Stimulated activated CD4-positive, alpha-beta T cell treated with anti-CD3 and anti-CD28 coated beads, TNF-alpha, amount 100 ng/mL, for 4 hours (primary cell): ENCODE data around the gene CCDC13.

ENCODE experiments used
- DNase-seq, 3 experiments: peaks; one replicate each; pipeline ENCODE4 v3.0.0-alpha.2; 2020; ENCODE audit warnings: low read depth in 3 of 3

Gene CCDC13

DNA sequence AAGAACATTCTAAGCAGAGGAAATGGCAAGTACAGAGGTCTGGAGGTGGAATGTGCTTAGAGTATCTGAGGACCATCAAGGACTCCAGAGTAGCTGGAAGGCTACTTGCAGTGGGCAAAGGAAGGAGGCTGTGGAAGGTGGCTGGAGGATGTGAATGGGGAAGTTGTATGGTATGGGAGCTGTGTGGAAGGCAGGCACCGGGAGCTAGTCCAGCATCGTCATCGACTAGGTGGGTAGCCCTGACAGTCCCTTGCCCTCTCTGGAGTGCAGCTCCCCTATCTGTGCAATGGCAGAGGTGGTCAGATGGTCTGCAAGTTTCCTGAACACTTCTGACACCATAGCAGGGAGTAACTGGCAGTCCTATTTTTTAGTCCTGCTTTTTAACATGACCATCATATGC is 19.3 kb downstream of the CCDC13 start:
- DNase-seq, result no peak

DNA sequence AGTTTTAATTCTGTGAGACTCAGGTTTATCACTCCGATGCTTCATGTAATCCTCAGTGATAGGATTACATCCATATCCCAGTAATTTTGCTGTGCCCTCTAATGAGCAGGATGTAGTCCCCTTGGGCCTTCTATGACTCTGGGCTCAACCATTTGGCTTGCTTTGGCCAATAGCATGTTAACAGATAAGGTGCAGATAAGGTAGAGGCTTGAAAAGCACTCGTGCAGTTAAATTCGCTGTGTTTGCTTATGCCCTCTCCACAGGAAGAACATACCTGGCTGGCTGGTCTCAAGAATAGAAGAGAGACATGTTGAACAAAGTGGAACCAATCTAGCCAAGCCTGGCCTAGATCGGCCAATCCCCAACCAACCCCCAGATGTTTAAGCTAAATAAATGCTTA is 20.1 kb downstream of the CCDC13 start:
- no peak for DNase-seq

DNA sequence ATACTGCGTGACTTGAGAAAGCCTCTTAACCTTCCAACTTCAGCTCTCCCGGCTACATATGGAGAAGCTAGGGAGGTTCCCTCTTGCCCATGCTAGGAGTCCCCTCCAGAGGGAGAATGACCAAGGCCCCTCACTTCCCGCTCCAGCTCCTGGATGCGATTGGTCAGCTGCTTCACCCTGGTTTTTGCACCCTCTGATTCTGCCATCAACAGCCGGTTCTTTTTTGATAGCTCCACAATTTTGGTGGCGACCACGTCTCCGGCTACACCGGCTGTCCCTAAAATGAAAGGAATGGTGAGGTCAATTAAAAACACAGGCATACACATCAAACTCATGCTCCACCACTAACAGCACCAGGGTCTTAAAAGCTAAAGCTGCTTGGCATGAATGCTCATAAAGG is 20.6 kb downstream of the CCDC13 start:
- DNase-seq, result no peak

DNA sequence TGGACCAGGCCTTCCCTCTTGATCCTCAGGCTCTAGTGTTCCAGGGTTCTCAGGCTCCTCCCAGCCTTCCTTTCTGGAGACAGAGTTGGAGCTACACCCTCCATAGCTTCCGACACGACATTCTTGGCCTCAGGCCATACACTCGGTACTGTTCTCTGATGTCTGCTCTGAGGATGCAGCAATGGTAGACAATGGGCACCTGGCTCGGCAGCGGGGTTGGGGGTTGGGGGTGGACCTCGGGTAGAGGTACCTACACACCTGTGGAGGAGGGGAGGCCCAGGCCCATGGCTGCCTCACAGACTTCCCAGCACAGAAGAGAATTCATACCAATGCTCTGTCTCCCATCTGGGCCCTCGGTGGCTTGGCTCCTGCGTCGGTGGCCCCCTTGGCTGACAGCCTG is 21.4 kb downstream of the CCDC13 start:
- no peak for DNase-seq

DNA sequence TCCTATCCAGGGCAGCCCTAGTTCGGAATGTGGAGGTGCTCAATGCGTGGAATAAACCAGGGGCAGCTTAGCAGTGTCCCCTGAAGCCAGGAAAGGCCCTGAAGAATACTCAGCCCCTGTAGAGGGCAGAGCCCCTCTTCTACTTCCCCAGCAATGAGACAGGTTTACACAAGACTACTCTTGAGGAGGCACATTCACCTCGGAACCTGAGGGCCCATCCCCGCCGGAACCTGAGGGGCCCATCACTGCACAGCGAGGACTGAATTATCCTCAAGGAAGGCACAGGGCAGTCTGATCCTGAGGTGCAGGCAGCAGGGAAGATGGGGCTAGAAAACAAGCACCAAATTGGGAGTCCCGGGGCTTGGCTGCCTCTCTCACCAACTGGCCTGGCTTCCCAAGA is 22.2 kb downstream of the CCDC13 start:
- no peak for DNase-seq

DNA sequence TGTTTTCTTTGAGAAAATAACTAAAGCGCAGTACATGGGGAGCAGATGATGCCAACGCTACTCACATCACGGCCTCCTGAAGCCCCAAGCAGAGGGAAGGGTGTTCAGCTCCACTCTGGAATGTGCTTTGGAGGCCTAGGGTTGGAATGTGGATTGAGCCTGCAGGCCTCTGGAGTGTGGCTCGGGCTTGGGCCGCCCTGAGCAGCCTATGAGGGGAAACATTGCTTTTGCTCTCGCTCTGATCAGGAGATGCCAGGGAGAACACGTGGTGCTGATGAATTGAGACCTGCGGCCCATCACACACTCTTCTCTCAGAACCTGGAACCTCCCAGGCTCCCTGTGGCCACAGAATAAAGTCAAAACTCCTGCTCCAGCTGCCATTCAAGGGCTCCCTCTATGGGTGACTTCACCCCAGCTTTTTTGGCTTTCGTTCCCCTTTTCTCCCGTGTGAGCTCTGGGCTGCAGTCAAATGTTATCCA is 23.3 kb downstream of the CCDC13 start:
- no peak for DNase-seq

DNA sequence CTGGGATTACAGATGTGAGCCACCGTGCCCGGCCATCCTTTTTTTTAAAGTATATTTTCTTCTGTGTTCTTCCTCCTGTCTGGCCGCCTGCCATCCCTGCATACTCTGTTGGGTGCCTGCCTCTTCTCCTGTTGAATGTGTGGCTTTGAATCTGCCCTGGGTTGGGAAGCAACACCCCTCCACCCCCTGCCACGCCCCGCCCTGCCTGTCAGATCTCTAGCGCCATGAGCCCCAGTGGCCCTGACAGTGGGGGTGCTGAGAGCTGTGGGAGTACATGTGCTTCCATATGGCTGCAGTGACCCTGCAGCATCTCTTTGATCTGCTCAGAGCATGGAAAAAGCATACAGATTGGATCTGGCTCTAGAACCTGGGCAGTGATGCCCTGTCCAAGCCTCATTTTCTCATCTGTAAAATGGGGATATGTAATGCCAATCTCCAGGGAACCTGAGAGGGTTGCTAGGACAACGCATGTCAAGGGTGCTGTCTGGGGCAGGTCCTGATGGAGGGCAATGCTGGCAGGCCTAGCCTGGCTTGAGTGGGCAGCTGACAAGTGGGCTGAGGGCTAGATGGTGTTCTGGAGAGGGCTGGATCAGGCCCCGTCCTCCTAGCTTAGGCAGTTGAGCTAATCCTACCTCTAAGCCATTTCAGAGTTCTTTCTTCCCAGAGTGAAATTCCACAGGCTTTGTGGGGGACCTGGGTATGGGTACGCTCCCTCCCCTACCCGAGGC is 23.9 kb downstream of the CCDC13 start:
- no peak for DNase-seq

DNA sequence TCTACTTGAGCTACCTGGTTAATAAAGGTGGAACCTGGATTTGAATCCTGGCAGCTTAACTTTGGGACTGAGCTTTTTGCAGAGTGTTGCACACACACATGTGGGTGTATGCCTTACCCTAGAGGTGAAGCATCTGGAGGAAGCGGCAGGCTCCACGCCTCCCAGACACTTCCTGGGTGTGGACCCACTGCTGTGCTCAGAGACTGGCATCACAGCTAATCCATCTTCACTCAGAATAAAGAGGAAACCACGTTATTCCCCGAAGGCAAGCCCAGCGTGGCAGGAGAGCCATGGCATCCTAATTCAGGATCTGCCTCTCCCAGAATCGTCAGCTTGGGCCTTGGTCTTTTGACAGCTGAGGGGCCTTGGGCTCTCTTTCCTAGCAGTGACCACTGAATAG is 25.5 kb downstream of the CCDC13 start:
- DNase-seq, result no peak

DNA sequence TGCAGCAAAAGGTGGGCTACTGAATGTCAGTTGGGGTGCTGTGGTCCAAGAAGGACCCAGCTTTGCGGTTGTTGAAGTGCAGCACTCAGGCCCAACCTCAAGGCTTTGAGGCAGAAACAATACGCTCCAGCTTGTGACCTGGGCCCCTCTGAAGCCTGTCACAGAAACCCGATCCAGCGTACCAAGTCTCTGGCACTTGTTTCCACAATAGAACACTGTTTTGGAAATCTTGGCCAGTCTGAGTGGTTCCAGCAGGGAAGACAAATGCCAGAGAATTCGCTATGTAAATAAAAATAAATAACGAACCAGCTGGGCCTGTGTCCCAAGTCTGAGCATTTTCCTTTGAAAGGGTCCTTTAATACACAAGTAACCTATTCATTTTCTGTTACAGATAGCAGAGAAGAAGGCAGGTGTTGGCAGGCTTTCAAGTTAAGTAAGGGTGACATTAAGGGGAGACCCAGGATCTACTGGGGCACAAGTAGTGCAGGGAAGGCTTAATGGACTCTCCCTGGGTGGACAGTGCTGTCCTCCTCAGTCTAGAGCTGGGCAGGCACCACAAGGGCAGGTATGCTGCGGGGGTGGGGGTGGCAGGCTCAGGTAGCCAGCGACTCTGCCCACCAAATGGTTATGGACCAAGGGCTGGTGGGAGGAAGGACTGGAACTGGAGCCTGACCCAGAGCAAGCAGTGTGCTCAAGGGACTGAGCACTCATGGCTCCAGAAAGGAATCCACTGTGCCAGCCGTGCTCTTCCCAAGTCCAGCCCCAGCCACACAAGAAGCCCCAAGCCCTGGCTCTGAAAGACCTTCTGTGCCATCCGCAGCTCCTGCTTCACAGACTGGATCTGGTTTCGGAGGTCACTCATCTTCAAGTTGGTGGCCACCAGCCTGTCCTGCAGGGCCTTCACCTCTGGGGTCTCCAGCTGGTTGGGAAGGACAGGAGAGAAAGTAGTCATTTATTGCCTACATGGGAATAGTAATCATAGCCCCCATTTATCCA is 26.3 kb downstream of the CCDC13 start:
- no peak for DNase-seq

DNA sequence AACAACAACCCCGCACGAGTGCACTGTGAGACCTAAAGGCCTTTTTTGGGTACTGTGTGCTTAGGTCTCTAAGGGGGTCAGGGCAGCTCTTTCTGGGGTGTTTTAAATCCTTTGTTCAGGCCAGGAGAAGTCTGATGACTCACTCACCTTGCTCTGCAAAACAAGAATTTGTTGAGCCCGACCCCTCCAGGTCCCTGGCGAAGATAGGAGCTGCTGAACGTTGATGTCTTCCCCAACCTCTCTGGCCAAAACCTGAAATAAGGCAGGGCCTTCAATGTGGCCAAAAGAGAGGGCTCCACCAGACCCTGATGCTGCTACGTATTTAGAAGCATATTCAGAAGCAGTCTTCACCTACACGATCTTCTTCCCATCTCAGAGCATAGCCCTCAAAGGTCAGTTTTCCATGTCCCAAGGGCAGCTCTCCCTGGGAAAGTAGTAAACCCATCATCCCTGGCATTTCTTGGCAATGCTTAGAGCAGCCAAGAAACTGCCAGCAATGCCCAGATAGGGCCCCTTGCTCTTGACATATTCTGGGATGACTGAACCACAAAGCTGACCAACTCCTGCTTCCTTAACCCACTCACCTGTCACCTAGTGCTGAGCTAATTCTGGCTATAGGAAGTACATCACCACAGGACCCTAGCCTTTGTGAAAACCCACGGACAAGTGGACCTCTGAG is 27.1 kb downstream of the CCDC13 start:
- DNase-seq, result no peak

DNA sequence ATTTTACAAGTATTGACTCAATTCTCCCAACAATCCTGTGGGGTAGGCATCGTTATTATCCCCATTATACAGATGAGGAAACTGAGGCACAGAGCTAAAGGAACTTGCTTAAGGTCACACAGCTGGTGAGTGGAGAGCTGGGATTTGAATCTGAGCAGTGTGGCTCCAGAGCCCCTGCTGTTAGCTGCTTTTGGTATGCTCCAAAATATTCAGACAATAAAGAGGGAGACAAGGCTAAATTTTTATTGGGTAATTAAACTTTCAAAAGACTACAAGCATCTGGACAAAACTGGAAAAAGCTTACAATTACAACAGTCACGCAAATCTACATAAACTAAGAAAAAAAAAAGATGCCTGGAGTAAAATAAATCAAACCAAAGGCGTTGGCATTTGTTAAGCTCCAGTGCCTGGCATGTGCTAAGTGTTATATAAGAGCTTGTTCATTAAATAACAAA is 27.7 kb downstream of the CCDC13 start:
- DNase-seq, result no peak

DNA sequence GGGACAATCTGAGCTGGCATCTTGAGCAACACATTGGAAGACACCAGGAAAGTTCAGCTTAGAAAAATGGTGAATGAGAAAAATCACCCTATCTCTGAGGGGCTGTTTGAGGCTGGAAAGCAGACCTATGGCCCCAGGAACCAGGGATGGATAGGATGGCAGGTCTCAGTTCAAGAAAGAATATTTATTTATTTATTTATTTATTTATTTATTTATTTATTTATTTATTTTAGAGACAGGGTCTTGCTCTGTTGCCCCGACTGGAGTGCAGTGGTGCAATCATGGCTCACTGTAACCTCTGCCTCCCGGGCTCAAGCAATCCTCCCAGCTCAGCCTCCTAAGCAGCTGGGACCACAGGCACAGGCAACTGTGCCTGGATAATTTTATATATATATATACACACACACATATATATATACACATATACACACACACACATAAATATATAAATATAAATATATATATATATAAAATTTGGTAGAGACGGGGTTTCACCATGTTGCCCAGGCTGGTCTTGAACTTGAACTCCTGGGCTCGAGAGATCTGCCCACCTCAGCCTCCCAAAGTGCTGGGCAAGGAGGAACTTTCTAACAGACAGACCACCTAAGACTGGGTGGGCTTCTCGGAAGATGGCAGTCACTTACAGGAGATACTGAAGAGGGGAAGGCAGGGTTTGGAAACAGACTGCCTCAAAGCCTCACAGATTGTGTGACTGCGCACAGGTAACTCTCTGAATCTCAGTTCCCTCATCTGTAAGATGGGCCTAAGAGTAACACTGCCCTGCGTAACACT is 29.7 kb downstream of the CCDC13 start:
- no peak for DNase-seq

DNA sequence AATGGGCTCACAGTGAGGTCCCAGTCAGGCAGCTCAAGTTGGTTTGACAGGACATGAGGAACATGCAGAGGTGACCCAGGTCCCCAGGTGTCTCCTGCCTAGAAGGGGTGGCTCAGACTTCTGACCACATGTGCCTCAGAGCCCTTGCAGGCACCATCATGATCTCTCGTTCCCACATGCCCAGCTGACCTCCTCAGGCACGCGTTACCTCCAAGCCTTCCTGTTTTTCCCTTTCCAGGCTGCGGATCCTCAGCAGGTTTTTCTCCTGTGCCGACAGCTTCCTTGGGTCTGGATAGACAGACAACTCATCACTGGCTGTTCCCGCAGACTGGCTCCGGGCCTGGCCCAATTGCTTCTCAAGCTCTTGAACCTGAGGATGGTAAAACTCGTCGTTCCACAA is 30.4 kb downstream of the CCDC13 start:
- no peak for DNase-seq

DNA sequence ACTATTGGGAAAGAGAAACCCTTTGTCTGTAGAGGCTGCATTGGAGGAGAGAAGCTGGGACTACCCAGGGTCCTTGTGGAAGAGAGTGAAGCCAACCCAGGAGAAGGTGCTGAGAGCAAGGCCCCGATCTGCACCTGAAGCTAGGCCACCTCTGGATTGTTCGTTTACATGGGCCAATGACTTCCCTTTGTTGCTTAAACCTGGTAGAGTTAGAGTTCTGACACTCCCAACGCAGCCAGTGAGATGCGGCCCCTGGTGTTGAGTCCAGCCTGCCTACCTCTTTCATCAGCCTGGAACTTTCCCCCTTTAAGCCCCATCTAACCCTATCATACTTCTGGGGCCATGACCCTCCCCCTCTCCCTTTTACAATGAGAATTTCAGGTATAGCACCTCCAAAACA is 30.8 kb downstream of the CCDC13 start:
- DNase-seq, result no peak

DNA sequence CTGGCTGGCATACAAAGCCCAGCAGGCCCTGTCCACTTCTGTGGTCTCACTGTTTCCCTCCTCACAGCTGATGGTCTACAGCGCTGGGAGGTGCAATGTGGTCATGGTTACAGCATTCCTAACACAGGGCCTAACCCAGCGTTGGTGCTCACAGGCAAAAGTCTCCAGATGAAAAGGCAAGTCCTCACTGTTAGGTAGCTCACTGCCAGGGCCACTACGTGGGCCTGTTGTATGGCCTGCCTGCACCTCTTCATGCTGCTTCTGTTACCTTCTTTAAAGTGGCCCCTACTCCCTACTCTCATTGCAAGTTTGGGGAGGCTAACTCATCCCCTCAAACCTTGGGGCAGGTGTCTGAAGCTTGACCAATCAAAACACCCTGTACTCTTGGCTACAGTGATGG is 31.3 kb downstream of the CCDC13 start:
- DNase-seq, result no peak

DNA sequence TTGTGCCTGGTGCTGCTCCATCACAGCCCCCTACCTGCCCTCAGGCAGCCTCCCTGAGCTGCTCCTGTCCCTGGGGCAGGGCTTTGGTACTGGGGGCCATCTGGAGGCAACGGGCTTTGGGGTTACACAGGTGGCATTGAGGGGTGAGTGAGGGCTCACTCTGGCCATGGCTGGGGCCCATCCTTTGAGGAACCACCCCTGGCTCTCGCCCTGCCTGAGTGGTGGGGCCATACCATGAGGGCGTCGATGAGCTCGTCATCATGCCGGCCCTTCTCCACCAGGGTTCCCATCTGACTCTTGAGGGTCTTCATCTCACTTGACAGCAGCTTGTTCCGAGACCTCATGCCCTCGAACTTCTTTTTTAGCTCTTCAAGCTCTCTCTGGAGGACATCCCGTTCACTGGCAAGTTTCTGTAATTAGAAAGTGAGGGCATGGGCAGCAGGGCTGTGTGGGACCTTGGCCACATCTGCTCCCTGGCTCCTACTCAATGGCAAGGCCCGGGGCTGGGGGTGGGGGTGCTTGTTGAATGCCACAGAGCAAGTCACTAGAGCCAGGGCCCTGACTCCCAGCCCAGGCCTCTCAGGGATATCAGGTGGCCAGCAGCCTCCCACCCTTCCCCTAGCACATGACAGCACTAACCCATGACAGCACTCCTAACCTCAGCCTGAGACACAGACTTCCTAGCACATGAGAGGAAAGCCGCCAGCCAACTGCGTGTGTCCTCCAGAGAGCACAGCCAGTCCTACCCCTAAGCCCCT is 33.5 kb downstream of the CCDC13 start:
- no peak for DNase-seq

DNA sequence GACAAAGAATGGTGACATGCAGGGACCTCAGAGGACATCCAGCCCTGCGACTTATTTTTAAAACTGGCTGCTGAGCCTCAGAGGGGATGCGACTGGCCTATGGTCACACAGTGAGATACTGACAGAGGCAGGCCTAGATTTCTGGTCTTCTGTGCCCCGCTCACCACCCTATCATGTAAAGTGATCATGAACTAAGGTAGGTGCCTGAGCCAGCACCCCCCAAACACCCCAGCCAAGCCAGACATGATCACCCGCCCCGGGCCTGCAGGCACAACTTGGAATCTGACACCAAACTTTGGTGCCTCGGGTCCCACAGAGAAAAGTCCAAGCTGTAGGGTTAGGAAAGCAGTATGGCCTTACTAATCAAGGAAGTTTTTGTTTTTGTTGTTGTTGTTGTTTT is 36.5 kb downstream of the CCDC13 start:
- no peak for DNase-seq

DNA sequence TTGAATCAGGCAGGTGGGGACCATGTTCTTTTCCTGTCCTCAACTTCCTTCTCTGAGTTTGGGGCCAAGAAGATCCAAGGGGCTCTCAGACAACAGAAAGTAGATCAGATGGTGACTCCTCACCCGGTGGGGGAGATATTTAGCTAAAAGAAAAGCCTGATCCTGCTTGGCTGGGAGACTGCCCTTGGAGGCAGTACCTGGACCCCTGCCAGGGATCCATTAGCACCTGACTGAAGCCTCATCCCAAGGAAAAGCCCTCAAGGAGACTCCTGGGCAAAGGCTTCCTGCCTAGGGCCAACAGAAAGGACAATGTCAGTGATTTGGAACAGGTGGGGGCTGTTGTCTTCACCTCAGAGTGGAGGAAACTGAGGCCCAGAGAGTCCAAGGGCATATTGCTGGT is 37.0 kb downstream of the CCDC13 start:
- DNase-seq, result no peak

DNA sequence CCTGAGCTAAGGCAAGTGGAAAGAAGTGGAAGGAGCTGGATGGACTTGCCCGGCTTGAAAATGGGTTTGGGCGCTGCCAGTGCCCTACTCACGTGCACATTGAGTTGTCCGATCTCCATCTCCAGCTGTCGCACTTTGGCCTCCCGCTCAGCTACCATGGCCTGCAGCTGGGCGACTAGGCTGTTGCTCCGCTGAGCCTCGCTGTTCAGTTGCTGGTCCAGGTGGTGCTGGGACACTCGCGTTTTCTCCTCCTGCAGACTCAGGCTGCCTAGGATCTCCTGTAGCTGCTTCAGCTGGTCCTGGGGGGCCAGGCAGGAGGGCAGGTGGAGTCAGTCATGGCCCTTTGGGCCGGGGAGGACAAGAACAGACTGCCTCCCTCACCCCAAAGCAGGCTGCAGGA is 37.4 kb downstream of the CCDC13 start:
- DNase-seq, result no peak

DNA sequence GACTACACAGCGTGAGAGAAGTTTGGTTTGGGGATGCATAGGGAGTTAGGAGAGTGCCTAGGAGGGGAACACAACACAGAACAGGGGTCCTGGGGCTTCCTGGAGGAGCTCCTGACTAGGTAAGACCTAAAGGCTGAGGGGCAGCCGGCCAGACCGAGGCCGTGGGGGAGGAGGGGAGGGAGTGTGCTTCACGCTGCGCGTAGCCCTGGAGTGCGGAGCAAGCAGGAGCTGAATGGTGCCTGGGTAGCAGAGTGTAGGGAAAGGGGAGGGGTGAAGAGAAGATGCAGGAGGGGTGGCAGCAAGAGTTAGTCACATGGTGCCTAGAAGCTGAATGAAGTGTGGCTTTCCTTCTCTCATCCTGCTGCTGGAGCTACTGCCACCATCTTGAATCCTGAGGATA is 38.0 kb downstream of the CCDC13 start:
- DNase-seq, result no peak
